Neural progenitor cell (in vitro differentiated cells): Measurements from ENCODE around the gene SNAPIN.

Experiments used
- EZH2 ChIP-seq: fragments of 200-600 bp; sonication (generic); IDR thresholded peaks from 2 replicates; pipeline ENCODE4 v1.6.1; 2017; ENCODE audit warnings: antibody characterized with exemption, mild to moderate bottlenecking, moderate library complexity
- TF ChIP-seq, protein P1 (sequence below): fragments of 200-600 bp; sonication (generic); IDR thresholded peaks from 2 replicates; pipeline ENCODE4 v1.5.1; 2017; ENCODE audit warnings: antibody characterized with exemption, mild to moderate bottlenecking

DNA sequence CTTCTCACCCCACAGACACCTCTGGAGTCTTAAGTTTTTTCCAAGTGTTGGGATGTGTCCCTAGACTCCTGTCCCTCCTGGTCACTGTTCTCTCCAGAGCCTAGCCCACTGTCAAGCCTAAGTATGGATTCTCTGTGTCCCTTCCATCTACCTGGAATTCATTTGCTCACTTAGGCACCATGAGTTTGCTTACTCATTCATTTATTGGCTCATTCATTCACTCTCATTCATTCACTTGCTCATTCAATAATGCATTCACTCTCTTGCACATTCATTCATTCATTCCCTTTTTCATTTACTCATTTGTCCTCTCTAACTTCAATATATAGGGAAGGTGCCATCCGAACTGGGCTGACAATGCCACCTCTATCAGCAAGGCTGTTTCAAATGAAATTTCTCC is 47.1 kb upstream of the SNAPIN start:
- TF ChIP-seq, protein P1, sequence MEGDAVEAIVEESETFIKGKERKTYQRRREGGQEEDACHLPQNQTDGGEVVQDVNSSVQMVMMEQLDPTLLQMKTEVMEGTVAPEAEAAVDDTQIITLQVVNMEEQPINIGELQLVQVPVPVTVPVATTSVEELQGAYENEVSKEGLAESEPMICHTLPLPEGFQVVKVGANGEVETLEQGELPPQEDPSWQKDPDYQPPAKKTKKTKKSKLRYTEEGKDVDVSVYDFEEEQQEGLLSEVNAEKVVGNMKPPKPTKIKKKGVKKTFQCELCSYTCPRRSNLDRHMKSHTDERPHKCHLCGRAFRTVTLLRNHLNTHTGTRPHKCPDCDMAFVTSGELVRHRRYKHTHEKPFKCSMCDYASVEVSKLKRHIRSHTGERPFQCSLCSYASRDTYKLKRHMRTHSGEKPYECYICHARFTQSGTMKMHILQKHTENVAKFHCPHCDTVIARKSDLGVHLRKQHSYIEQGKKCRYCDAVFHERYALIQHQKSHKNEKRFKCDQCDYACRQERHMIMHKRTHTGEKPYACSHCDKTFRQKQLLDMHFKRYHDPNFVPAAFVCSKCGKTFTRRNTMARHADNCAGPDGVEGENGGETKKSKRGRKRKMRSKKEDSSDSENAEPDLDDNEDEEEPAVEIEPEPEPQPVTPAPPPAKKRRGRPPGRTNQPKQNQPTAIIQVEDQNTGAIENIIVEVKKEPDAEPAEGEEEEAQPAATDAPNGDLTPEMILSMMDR, result no peak
- no peak for TF ChIP-seq EZH2
